Measurements from ENCODE around the gene TMEM59.

- TF ChIP-seq POLR2A (IDR thresholded peaks at IDR 0.05) (no peak), POLR2AphosphoS5 (IDR thresholded peaks at IDR 0.05) (no peak), EP300 (IDR thresholded peaks at IDR 0.05) (no peak)
- TF ChIP-seq, protein P1, sequence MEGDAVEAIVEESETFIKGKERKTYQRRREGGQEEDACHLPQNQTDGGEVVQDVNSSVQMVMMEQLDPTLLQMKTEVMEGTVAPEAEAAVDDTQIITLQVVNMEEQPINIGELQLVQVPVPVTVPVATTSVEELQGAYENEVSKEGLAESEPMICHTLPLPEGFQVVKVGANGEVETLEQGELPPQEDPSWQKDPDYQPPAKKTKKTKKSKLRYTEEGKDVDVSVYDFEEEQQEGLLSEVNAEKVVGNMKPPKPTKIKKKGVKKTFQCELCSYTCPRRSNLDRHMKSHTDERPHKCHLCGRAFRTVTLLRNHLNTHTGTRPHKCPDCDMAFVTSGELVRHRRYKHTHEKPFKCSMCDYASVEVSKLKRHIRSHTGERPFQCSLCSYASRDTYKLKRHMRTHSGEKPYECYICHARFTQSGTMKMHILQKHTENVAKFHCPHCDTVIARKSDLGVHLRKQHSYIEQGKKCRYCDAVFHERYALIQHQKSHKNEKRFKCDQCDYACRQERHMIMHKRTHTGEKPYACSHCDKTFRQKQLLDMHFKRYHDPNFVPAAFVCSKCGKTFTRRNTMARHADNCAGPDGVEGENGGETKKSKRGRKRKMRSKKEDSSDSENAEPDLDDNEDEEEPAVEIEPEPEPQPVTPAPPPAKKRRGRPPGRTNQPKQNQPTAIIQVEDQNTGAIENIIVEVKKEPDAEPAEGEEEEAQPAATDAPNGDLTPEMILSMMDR (IDR thresholded peaks at IDR 0.05) = no peak
These were observed 31.8 kb upstream of the TMEM59 start for GRCh38 chr1:54084794-54085193.

All from stomach (tissue), 4 donors.